ENCODE data around the gene ISLR2.

GRCh38 chr15:74127255-74127953 is 3.0 kb upstream of the ISLR2 start:
- TF ChIP-seq CTCF (IDR thresholded peaks at IDR 0.05) (peak; percentile 99), SP1 (CRISPR knock-in tag; conservative IDR thresholded peaks at IDR 0.05) (peak; percentile 49; the same call in 1 of the 2 replicates), E2F4 (CRISPR knock-in tag; IDR thresholded peaks at IDR 0.05; ENCODE audit: borderline replicate concordance, low read depth) (no peak), ZNF317 (CRISPR knock-in tag; IDR thresholded peaks at IDR 0.05; ENCODE audit: borderline replicate concordance, low read depth) (no peak)

Data from WTC11 (cell line).